Liver (tissue), 9 donors: ENCODE results near the gene JDP2. TPM values are rescaled to one million over a fixed set of nuclear protein-coding genes. Genes with fewer than 3 reads are reported as not detected.

ENCODE experiments used
- DNase-seq: peaks from one replicate; pipeline ENCODE4 v3.0.0-alpha.2; 2017; ENCODE audit warnings: low spot score
- H3K27ac ChIP-seq, 2 donors: one replicate each; pipeline ENCODE4 v1.7.0; 2013; ENCODE audit warnings: inconsistent platforms in 2 of 2, low read length in 2 of 2, control low read depth in 1 of 2, low read depth in 1 of 2, mild to moderate bottlenecking in 1 of 2
- H3K27me3 ChIP-seq, 4 donors: one replicate each; pipeline versions ENCODE4 v1.6.1 to v1.7.0; 2013; ENCODE audit warnings: low read length in 3 of 4, inconsistent platforms in 1 of 4, mild to moderate bottlenecking in 1 of 4, moderate library complexity in 1 of 4; ENCODE audit not compliant: control insufficient read depth in 4 of 4, insufficient read depth in 4 of 4
- H3K36me3 ChIP-seq, 4 donors: one replicate each; pipeline versions ENCODE4 v1.6.1 to v1.7.0; 2013; ENCODE audit warnings: low read length in 3 of 4, mild to moderate bottlenecking in 3 of 4, low read depth in 1 of 4, moderate library complexity in 1 of 4; ENCODE audit not compliant: control insufficient read depth in 4 of 4, insufficient read depth in 3 of 4
- H3K4me1 ChIP-seq, 4 donors: one replicate each; pipeline versions ENCODE4 v1.6.1 to v1.7.0; 2013; ENCODE audit warnings: low read length in 3 of 4, mild to moderate bottlenecking in 3 of 4, moderate library complexity in 1 of 4; ENCODE audit not compliant: control insufficient read depth in 4 of 4, insufficient read depth in 4 of 4
- H3K4me3 ChIP-seq, 3 donors: one replicate each; pipeline versions ENCODE4 v1.6.1 to v1.7.0; 2013; ENCODE audit warnings: low read length in 3 of 3, control low read depth in 1 of 3, low read depth in 1 of 3, mild to moderate bottlenecking in 1 of 3
- H3K9ac ChIP-seq, 2 donors: one replicate each; pipeline ENCODE4 v1.7.0; 2013; ENCODE audit warnings: low read length in 2 of 2, mild to moderate bottlenecking in 2 of 2, moderate library complexity in 2 of 2, control low read depth in 1 of 2, low read depth in 1 of 2
- H3K9me3 ChIP-seq, 4 donors: one replicate each; pipeline versions ENCODE4 v1.6.1 to v1.7.0; 2013; ENCODE audit warnings: low read length in 3 of 4; ENCODE audit not compliant: control insufficient read depth in 4 of 4
- CTCF ChIP-seq: fragments of 150-350 bp; IDR thresholded peaks from 2 replicates; pipeline ENCODE4 v1.5.1; 2017; ENCODE audit warnings: improper control_type of control experiment, low read depth, low read length; ENCODE audit not compliant: missing input control
- EGR1 ChIP-seq, 2 donors: IDR thresholded peaks; 2 replicates each; pipeline ENCODE4 v1.6.1; 2016 to 2018; ENCODE audit warnings: antibody characterized with exemption in 2 of 2, low read depth in 2 of 2
- FOXA1 ChIP-seq: IDR thresholded peaks from 2 replicates; pipeline ENCODE4 v1.6.1; 2016; ENCODE audit warnings: antibody characterized with exemption
- FOXA2 ChIP-seq: IDR thresholded peaks from 2 replicates; pipeline ENCODE4 v1.6.1; 2016; ENCODE audit warnings: antibody characterized with exemption
- GABPA ChIP-seq, 2 donors: IDR thresholded peaks in 1 of 2; conservative IDR thresholded peaks in 1 of 2; 2 replicates each; pipeline ENCODE4 v1.6.1; 2016; ENCODE audit warnings: antibody characterized with exemption in 2 of 2, mild to moderate bottlenecking in 1 of 2, moderate library complexity in 1 of 2
- HNF4A ChIP-seq, 2 donors: conservative IDR thresholded peaks; 2 replicates each; pipeline ENCODE4 v1.6.1; 2016; ENCODE audit warnings: antibody characterized with exemption in 2 of 2, mild to moderate bottlenecking in 2 of 2
- HNF4G ChIP-seq: IDR thresholded peaks from 2 replicates; pipeline ENCODE4 v1.6.1; 2016; ENCODE audit warnings: antibody characterized with exemption
- JUND ChIP-seq, 2 donors: IDR thresholded peaks; 2 replicates each; pipeline ENCODE4 v1.6.1; 2016; ENCODE audit warnings: antibody characterized with exemption in 2 of 2
- NR2F2 ChIP-seq: IDR thresholded peaks from 2 replicates; pipeline ENCODE4 v1.6.1; 2016; ENCODE audit warnings: antibody characterized with exemption
- RAD21 ChIP-seq, 2 donors: IDR thresholded peaks; 2 replicates each; pipeline ENCODE4 v1.6.1; 2016; ENCODE audit warnings: antibody characterized with exemption in 2 of 2, mild to moderate bottlenecking in 2 of 2
- RXRA ChIP-seq, 2 donors: IDR thresholded peaks; 2 replicates each; pipeline ENCODE4 v1.6.1; 2017 to 2018; ENCODE audit warnings: antibody characterized with exemption in 2 of 2, mild to moderate bottlenecking in 1 of 2
- TAF1 ChIP-seq: conservative IDR thresholded peaks from 2 replicates; pipeline ENCODE4 v1.6.1; 2016; ENCODE audit warnings: antibody characterized with exemption, mild to moderate bottlenecking
- YY1 ChIP-seq: IDR thresholded peaks from 2 replicates; pipeline ENCODE4 v1.6.1; 2016; ENCODE audit warnings: antibody characterized with exemption, mild to moderate bottlenecking
- WGBS: extraction: QIAGEN DNeasy Blood & Tissue Kit; methylation state at CpG from one replicate; pipeline ENCODE4 v1.1.7; 2013; 5-methylcytosine and 5-hydroxymethylcytosine counted together
- polyA plus RNA-seq, 2 donors: library from polyadenylated mRNA; stranded (reverse) in 1 of 2; unstranded in 1 of 2; fragments of 200-250 nt in 1 of 2; fragments of >200 nt in 1 of 2; fragmentation: Nextera tagmentation in 1 of 2; extraction: Ambion mirVana in 1 of 2; gene quantifications; one replicate each; pipeline versions ENCODE4 v1.2.1 to v1.2.3, GENCODE V29; 2013 to 2015
- total RNA-seq, 2 donors: library from RNA; depleted of rRNA; stranded (reverse); fragments of >200 nt; gene quantifications; one replicate each; pipeline ENCODE4 v1.2.3, GENCODE V29; 2014
- TF ChIP-seq, protein P1 (sequence below): IDR thresholded peaks from 2 replicates; pipeline ENCODE4 v1.6.1; 2016; ENCODE audit warnings: antibody characterized with exemption
- TF ChIP-seq, protein P2 (sequence below): IDR thresholded peaks from 2 replicates; pipeline ENCODE4 v1.6.1; 2016; ENCODE audit warnings: antibody characterized with exemption, mild to moderate bottlenecking
- donor health status: healthy.
- donor health status: healthy.
- donor health status: healthy.
- donor health status: healthy.
- donor health status: healthy.

JDP2 gene
- total and polyA plus RNA-seq, 4 donors, result 2.4 to 14.6 (median 8.7) TPM

GRCh38 chr14:75460394-75460793 lies 32.6 kb downstream of the JDP2 start:
- no peak overlapping the region for H3K27ac ChIP-seq
- 90% methylated on average over 6 of the region's 6 CpGs for WGBS
- no peaks in the 10 kb centered on the region for H3K9me3 ChIP-seq
- TF ChIP-seq FOXA1 (no peak), YY1 (no peak), JUND (IDR thresholded peaks at IDR 0.05) (no peak), TAF1 (no peak), EGR1 (IDR thresholded peaks at IDR 0.05; ENCODE audit: low read depth in 2 of 2) (no peak), HNF4A (conservative IDR thresholded peaks at IDR 0.05) (no peak), HNF4G (no peak), GABPA (IDR thresholded peaks at IDR 0.05 in 1 of 2, conservative IDR thresholded peaks at IDR 0.05 in 1 of 2) (no peak), CTCF (no peak), RAD21 (IDR thresholded peaks at IDR 0.05) (no peak), NR2F2 (no peak), RXRA (IDR thresholded peaks at IDR 0.05) (no peak)
- TF ChIP-seq, protein P1, sequence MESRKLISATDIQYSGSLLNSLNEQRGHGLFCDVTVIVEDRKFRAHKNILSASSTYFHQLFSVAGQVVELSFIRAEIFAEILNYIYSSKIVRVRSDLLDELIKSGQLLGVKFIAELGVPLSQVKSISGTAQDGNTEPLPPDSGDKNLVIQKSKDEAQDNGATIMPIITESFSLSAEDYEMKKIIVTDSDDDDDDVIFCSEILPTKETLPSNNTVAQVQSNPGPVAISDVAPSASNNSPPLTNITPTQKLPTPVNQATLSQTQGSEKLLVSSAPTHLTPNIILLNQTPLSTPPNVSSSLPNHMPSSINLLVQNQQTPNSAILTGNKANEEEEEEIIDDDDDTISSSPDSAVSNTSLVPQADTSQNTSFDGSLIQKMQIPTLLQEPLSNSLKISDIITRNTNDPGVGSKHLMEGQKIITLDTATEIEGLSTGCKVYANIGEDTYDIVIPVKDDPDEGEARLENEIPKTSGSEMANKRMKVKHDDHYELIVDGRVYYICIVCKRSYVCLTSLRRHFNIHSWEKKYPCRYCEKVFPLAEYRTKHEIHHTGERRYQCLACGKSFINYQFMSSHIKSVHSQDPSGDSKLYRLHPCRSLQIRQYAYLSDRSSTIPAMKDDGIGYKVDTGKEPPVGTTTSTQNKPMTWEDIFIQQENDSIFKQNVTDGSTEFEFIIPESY, result no peak
- TF ChIP-seq, protein P2, sequence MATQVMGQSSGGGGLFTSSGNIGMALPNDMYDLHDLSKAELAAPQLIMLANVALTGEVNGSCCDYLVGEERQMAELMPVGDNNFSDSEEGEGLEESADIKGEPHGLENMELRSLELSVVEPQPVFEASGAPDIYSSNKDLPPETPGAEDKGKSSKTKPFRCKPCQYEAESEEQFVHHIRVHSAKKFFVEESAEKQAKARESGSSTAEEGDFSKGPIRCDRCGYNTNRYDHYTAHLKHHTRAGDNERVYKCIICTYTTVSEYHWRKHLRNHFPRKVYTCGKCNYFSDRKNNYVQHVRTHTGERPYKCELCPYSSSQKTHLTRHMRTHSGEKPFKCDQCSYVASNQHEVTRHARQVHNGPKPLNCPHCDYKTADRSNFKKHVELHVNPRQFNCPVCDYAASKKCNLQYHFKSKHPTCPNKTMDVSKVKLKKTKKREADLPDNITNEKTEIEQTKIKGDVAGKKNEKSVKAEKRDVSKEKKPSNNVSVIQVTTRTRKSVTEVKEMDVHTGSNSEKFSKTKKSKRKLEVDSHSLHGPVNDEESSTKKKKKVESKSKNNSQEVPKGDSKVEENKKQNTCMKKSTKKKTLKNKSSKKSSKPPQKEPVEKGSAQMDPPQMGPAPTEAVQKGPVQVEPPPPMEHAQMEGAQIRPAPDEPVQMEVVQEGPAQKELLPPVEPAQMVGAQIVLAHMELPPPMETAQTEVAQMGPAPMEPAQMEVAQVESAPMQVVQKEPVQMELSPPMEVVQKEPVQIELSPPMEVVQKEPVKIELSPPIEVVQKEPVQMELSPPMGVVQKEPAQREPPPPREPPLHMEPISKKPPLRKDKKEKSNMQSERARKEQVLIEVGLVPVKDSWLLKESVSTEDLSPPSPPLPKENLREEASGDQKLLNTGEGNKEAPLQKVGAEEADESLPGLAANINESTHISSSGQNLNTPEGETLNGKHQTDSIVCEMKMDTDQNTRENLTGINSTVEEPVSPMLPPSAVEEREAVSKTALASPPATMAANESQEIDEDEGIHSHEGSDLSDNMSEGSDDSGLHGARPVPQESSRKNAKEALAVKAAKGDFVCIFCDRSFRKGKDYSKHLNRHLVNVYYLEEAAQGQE, result no peak
- H3K4me1 ChIP-seq, result peaks cover 6 to 31% (median 10%) of the 10 kb centered on the region in 4 donors
- H3K27me3 ChIP-seq, result no peaks in the 10 kb centered on the region
- no peak overlapping the region for H3K9ac ChIP-seq
- DNase-seq, result no peak
- H3K36me3 ChIP-seq, result peaks cover 0 to 2% (median 0%) of the 10 kb centered on the region in 4 donors
- no peak overlapping the region for H3K4me3 ChIP-seq

GRCh38 chr14:75461303-75461702 lies 33.5 kb downstream of the JDP2 start:
- WGBS, result 96% methylated on average over 12 of the region's 12 CpGs
- Histone ChIP-seq H3K9ac (no peak overlapping the region), H3K36me3 (peaks cover 0 to 2% (median 0%) of the 10 kb centered on the region in 4 donors), H3K27me3 (no peaks in the 10 kb centered on the region), H3K4me1 (peaks cover 6 to 29% (median 10%) of the 10 kb centered on the region in 4 donors), H3K4me3 (no peak overlapping the region), H3K27ac (no peak overlapping the region), H3K9me3 (no peaks in the 10 kb centered on the region)
- no peak for DNase-seq
- no peak for TF ChIP-seq CTCF
- no peak for TF ChIP-seq FOXA2
- no peak for TF ChIP-seq GABPA (IDR thresholded peaks at IDR 0.05 in 1 of 2, conservative IDR thresholded peaks at IDR 0.05 in 1 of 2)
- no peak for TF ChIP-seq FOXA1
- TF ChIP-seq, protein P1, result no peak
